Smooth muscle cell (in vitro differentiated cells): ENCODE data around the gene GSPT1. TPM values are rescaled to one million over a fixed set of nuclear protein-coding genes. Genes with fewer than 3 reads are reported as not detected.
"Not testable (repeated sequence)": the region's sequence is repeated elsewhere in the genome, so short reads cannot be mapped to it uniquely, and the experiment has no call there.

Source experiments
- DNase-seq: peaks from one replicate; lab custom pipeline; 2025; ENCODE audit not compliant: unreplicated experiment; lab: John Stamatoyannopoulos, UW
- H2AFZ ChIP-seq: fragments of 200-600 bp; sonication (generic); 2 replicates; pipeline ENCODE4 v1.6.0; 2016; ENCODE audit warnings: antibody characterized with exemption, low read depth, mild to moderate bottlenecking
- H3F3A ChIP-seq: fragments of 200-600 bp; sonication (generic); 2 replicates; pipeline ENCODE4 v1.6.0; 2017; ENCODE audit warnings: antibody characterized with exemption, low read depth
- H3K27ac ChIP-seq: fragments of 200-600 bp; sonication (generic); 2 replicates; pipeline ENCODE4 v1.5.1; 2016; ENCODE audit warnings: low read depth, mild to moderate bottlenecking
- H3K27me3 ChIP-seq: fragments of 200-600 bp; sonication (generic); 2 replicates; pipeline ENCODE4 v1.6.1; 2016; ENCODE audit warnings: low read depth, mild to moderate bottlenecking
- H3K36me3 ChIP-seq: fragments of 200-600 bp; sonication (generic); 2 replicates; pipeline ENCODE4 v1.5.1; 2016; ENCODE audit warnings: low read depth
- H3K4me1 ChIP-seq: fragments of 200-600 bp; sonication (generic); 2 replicates; pipeline ENCODE4 v1.5.1; 2016; ENCODE audit warnings: low read depth
- H3K4me2 ChIP-seq: fragments of 200-600 bp; sonication (generic); 2 replicates; pipeline ENCODE4 v1.6.0; 2016; ENCODE audit warnings: mild to moderate bottlenecking
- H3K4me3 ChIP-seq: fragments of 200-600 bp; sonication (generic); 2 replicates; pipeline ENCODE4 v1.5.1; 2016; ENCODE audit warnings: mild to moderate bottlenecking
- H3K79me2 ChIP-seq: fragments of 200-600 bp; sonication (generic); 2 replicates; pipeline ENCODE4 v1.6.0; 2016; ENCODE audit warnings: low read depth, mild to moderate bottlenecking
- H3K9ac ChIP-seq: fragments of 200-600 bp; sonication (generic); 2 replicates; pipeline ENCODE4 v1.6.0; 2016; ENCODE audit warnings: low read depth
- H3K9me3 ChIP-seq: fragments of 200-600 bp; sonication (generic); replicated peaks from 2 replicates; pipeline ENCODE4 v1.5.1; 2016; ENCODE audit warnings: low read depth
- H4K20me1 ChIP-seq: fragments of 200-600 bp; sonication (generic); 2 replicates; pipeline ENCODE4 v1.6.0; 2016; ENCODE audit warnings: low read depth
- CTCF ChIP-seq: fragments of 200-600 bp; sonication (generic); IDR thresholded peaks from 2 replicates; pipeline ENCODE4 v1.5.1; 2017; ENCODE audit warnings: borderline replicate concordance, mild to moderate bottlenecking, antibody characterized with exemption; ENCODE audit not compliant: insufficient read depth, poor library complexity, severe bottlenecking
- WGBS: methylation state at CpG from one replicate; pipeline ENCODE4 v1.1.7; 2016; ENCODE audit warnings: low lambda C conversion rate; 5-methylcytosine and 5-hydroxymethylcytosine counted together
- polyA plus RNA-seq: library from polyadenylated mRNA; unstranded; fragments of >200 nt; fragmentation: Nextera tagmentation; extraction: Ambion mirVana; gene quantifications from 2 replicates; pipeline ENCODE4 v1.2.1, GENCODE V29; 2016
- total RNA-seq: library from RNA; depleted of rRNA; stranded (reverse); fragments of >200 nt; gene quantifications from 2 replicates; pipeline ENCODE4 v1.2.3, GENCODE V29; 2014

Gene GSPT1
- total and polyA plus RNA-seq, 2 experiments from 2014 or later: 79.1 to 85.4 TPM

- H3K4me3 ChIP-seq: no peak overlapping the region
- DNase-seq: no peak
- H3K36me3 ChIP-seq: no peaks in the 10 kb centered on the region
- no peaks in the 10 kb centered on the region for H3K4me1 ChIP-seq
- no peaks in the 10 kb centered on the region for H3K79me2 ChIP-seq
- no peak overlapping the region for H3K27ac ChIP-seq
- H3K4me2 ChIP-seq: no peak overlapping the region
- H3F3A ChIP-seq: no peaks in the 10 kb centered on the region
- no peaks in the 10 kb centered on the region for H3K27me3 ChIP-seq
- WGBS: 79% methylated on average over 5 of the region's 5 CpGs
- no peak for TF ChIP-seq CTCF
- no peaks in the 10 kb centered on the region for H3K9me3 ChIP-seq
- no peaks in the 10 kb centered on the region for H4K20me1 ChIP-seq
- H3K9ac ChIP-seq: no peak overlapping the region
- no peak overlapping the region for H2AFZ ChIP-seq
These were observed 87.1 kb downstream of the GSPT1 start for GRCh38 chr16:11828696-11829095.

- not testable (repeated sequence) for H4K20me1 ChIP-seq, H3K4me3 ChIP-seq, H3K27ac ChIP-seq, H3K79me2 ChIP-seq, DNase-seq, H3K9me3 ChIP-seq, H3K4me1 ChIP-seq, H3K4me2 ChIP-seq, H3K36me3 ChIP-seq, H3K9ac ChIP-seq, H3F3A ChIP-seq, H2AFZ ChIP-seq, H3K27me3 ChIP-seq
- WGBS: 96% methylated on average over 13 of the region's 13 CpGs
These were observed 90.1 kb downstream of the GSPT1 start for GRCh38 chr16:11825520-11826165.

GRCh38 chr16:11824362-11824761 is 91.4 kb downstream of the GSPT1 start:
- no peak overlapping the region for H2AFZ ChIP-seq
- no peak overlapping the region for H3K27ac ChIP-seq

GRCh38 chr16:11823645-11824044 is 92.1 kb downstream of the GSPT1 start:
- not testable (repeated sequence) for H3K79me2 ChIP-seq, H3K4me1 ChIP-seq, H3F3A ChIP-seq, H2AFZ ChIP-seq, H3K9me3 ChIP-seq, H3K4me2 ChIP-seq, H3K4me3 ChIP-seq, H3K36me3 ChIP-seq, H3K27ac ChIP-seq, DNase-seq, H4K20me1 ChIP-seq, H3K27me3 ChIP-seq, H3K9ac ChIP-seq
- 99% methylated on average over 5 of the region's 5 CpGs for WGBS

More at GRCh38 chr16:11824362-11824761, 91.4 kb downstream of the GSPT1 start:
- H4K20me1 ChIP-seq: no peaks in the 10 kb centered on the region
- no peaks in the 10 kb centered on the region for H3K36me3 ChIP-seq
- DNase-seq: no peak
- H3K4me2 ChIP-seq: no peak overlapping the region
- H3K9me3 ChIP-seq: no peaks in the 10 kb centered on the region
- H3K79me2 ChIP-seq: no peaks in the 10 kb centered on the region
- H3K4me3 ChIP-seq: no peak overlapping the region
- peaks cover 2% of the 10 kb centered on the region for H3F3A ChIP-seq
- no peaks in the 10 kb centered on the region for H3K27me3 ChIP-seq
- no peaks in the 10 kb centered on the region for H3K4me1 ChIP-seq
- H3K9ac ChIP-seq: no peak overlapping the region
- 81% methylated on average over 5 of the region's 5 CpGs for WGBS
- TF ChIP-seq CTCF: no peak

- no peak overlapping the region for H3K4me2 ChIP-seq
- WGBS: 87% methylated on average over 10 of the region's 10 CpGs
- no peak for DNase-seq
These were observed 96.0 kb downstream of the GSPT1 start for GRCh38 chr16:11819798-11820197.

GRCh38 chr16:11818970-11819369 is 96.8 kb downstream of the GSPT1 start:
- 93% methylated on average over 13 of the region's 13 CpGs for WGBS

More at GRCh38 chr16:11819798-11820197, 96.0 kb downstream of the GSPT1 start:
- Histone ChIP-seq H4K20me1 (no peaks in the 10 kb centered on the region), H2AFZ (no peak overlapping the region), H3K36me3 (no peaks in the 10 kb centered on the region), H3K9me3 (no peaks in the 10 kb centered on the region), H3K4me1 (no peaks in the 10 kb centered on the region), H3K9ac (no peak overlapping the region), H3K27ac (no peak overlapping the region), H3K79me2 (no peaks in the 10 kb centered on the region), H3F3A (peaks cover 2% of the 10 kb centered on the region), H3K4me3 (no peak overlapping the region), H3K27me3 (no peaks in the 10 kb centered on the region)
- no peak for TF ChIP-seq CTCF

More at GRCh38 chr16:11818970-11819369, 96.8 kb downstream of the GSPT1 start:
- H3K79me2 ChIP-seq, H3F3A ChIP-seq, DNase-seq, H3K9me3 ChIP-seq, H2AFZ ChIP-seq, H3K36me3 ChIP-seq, H3K9ac ChIP-seq, H3K4me1 ChIP-seq, H4K20me1 ChIP-seq, H3K4me3 ChIP-seq, H3K27ac ChIP-seq, H3K27me3 ChIP-seq, H3K4me2 ChIP-seq: not testable (repeated sequence)
